Tibial artery (tissue), 4 donors: ENCODE data around the gene SEPHS1.

Source experiments
- DNase-seq, 2 donors: peaks; one replicate each; pipeline ENCODE4 v3.0.0-alpha.2; 2019
- H3K27ac ChIP-seq, 2 donors: fragments of 200-600 bp; sonication (generic) in 1 of 2; 1 replicate in 1 of 2; 2 replicates in 1 of 2; pipeline ENCODE4 v1.5.1; 2018 to 2019; ENCODE audit warnings: mild to moderate bottlenecking in 1 of 2
- H3K27me3 ChIP-seq, 2 donors: fragments of 200-600 bp; sonication (generic) in 1 of 2; one replicate each; pipeline versions ENCODE4 v1.5.1 to v1.6.0; 2016 to 2019
- H3K36me3 ChIP-seq, 3 donors: fragments of 200-600 bp; sonication (generic) in 2 of 3; one replicate each; pipeline ENCODE4 v1.5.1; 2016 to 2019; ENCODE audit warnings: mild to moderate bottlenecking in 2 of 3
- H3K4me1 ChIP-seq, 4 donors: fragments of 200-600 bp; sonication (generic) in 2 of 4; 1 replicate in 3 of 4; 2 replicates in 1 of 4; pipeline ENCODE4 v1.5.1; 2016 to 2019
- H3K4me3 ChIP-seq, 2 donors: fragments of 200-600 bp; sonication (generic) in 1 of 2; 1 replicate in 1 of 2; 2 replicates in 1 of 2; pipeline ENCODE4 v1.5.1; 2018 to 2019; ENCODE audit warnings: mild to moderate bottlenecking in 2 of 2
- H3K9me3 ChIP-seq, 3 donors: fragments of 200-600 bp; sonication (generic) in 1 of 3; one replicate each; pipeline ENCODE4 v1.5.1; 2016 to 2019
- CTCF ChIP-seq, 2 experiments: fragments of 200-600 bp in 1 of 2; fragments of 450-650 bp in 1 of 2; IDR thresholded peaks; one replicate each; pipeline ENCODE4 v1.5.1; 2017 to 2019; ENCODE audit warnings: antibody characterized with exemption in 2 of 2, mild to moderate bottlenecking in 1 of 2, moderate library complexity in 1 of 2
- intact Hi-C: fragments of 100-400 bp; cut with DNase I; formaldehyde crosslinking; loops from one replicate; pipeline ENCODE4 v1.15.0; 2023; ENCODE audit warnings: low total_unique reads

Gene SEPHS1

DNA sequence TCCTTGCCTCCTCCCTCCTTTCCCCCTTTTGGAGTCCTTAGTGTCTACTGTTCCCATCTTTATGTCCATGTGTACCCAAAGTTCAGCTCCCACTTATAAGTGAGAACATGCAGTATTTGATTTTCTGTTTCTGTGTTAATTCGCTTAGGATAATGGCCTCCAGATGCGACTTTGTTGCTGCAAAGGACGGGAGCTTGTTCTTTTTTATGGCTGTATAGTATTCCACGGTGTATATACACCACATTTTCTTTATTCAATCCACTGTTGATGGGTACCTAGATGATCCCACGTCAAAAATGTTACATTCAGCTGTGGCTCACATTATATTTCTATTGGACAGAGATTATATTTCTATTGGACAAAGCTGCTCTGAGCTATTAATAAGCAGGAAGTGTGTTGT, 24.4 kb upstream of the SEPHS1 start:
- H3K4me3 ChIP-seq = no peak overlapping the region
- no peaks in the 10 kb centered on the region for H3K36me3 ChIP-seq
- intact Hi-C loops = loop anchor here (5.0 kb wide), 1 partner anchor 215 kb away; the partner anchor contains the start of gene PRPF18
- DNase-seq = no peak
- peaks cover 0 to 14% of the 10 kb centered on the region in 2 donors for H3K27me3 ChIP-seq
- H3K4me1 ChIP-seq = no peaks in the 10 kb centered on the region
- no peaks in the 10 kb centered on the region for H3K9me3 ChIP-seq
- H3K27ac ChIP-seq = no peak overlapping the region
- no peak for TF ChIP-seq CTCF (IDR thresholded peaks at IDR 0.05)

- no peaks in the 10 kb centered on the region for H3K9me3 ChIP-seq
- H3K4me1 ChIP-seq = no peaks in the 10 kb centered on the region
- DNase-seq = peak; percentile 61 to 70
- no peaks in the 10 kb centered on the region for H3K36me3 ChIP-seq
- no peak overlapping the region for H3K27ac ChIP-seq
- intact Hi-C loops = loop anchor here (5.0 kb wide), 1 partner anchor 215 kb away; the partner anchor contains the start of gene PRPF18
- no peak overlapping the region for H3K4me3 ChIP-seq
- H3K27me3 ChIP-seq = peaks cover 0 to 11% of the 10 kb centered on the region in 2 donors
- peak; percentile 84 to 87 for TF ChIP-seq CTCF (IDR thresholded peaks at IDR 0.05)
Measured at GRCh38 chr10:13371897-13372470, 23.9 kb upstream of the SEPHS1 start.

DNA sequence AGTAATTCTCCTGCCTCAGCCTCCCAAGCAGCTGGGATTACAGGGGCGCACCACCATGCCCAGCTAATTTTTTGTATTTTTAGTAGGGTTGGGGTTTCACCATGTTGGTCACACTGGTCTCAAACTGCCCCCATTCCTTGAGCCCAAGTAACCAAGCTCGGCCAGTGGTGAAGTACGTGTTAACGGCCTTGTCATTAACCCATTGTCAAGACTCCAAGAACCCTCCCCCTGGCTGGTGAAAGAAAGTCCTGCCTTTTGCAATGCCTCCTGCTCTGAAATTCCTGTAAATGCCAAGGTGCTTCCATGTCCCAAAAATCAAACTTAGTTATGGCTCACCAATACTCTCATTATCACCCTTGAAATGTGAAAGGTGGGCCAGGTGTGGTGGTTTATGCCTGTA, 18.8 kb upstream of the SEPHS1 start:
- intact Hi-C loops = no loop called here
- H3K36me3 ChIP-seq = no peaks in the 10 kb centered on the region
- H3K27me3 ChIP-seq = peaks cover 0 to 2% of the 10 kb centered on the region in 2 donors
- no peak for DNase-seq
- TF ChIP-seq CTCF (IDR thresholded peaks at IDR 0.05) = no peak
- H3K4me1 ChIP-seq = no peaks in the 10 kb centered on the region
- no peak overlapping the region for H3K27ac ChIP-seq
- no peak overlapping the region for H3K4me3 ChIP-seq
- H3K9me3 ChIP-seq = no peaks in the 10 kb centered on the region

- Histone ChIP-seq H3K4me3 (no peak overlapping the region), H3K9me3 (no peaks in the 10 kb centered on the region), H3K4me1 (no peaks in the 10 kb centered on the region), H3K36me3 (no peaks in the 10 kb centered on the region), H3K27ac (no peak overlapping the region), H3K27me3 (peaks cover 0 to 5% of the 10 kb centered on the region in 2 donors)
- no peak for DNase-seq
- no peak for TF ChIP-seq CTCF (IDR thresholded peaks at IDR 0.05)
- intact Hi-C loops = no loop called here
Measured at GRCh38 chr10:13365831-13366230, 17.7 kb upstream of the SEPHS1 start.

DNA sequence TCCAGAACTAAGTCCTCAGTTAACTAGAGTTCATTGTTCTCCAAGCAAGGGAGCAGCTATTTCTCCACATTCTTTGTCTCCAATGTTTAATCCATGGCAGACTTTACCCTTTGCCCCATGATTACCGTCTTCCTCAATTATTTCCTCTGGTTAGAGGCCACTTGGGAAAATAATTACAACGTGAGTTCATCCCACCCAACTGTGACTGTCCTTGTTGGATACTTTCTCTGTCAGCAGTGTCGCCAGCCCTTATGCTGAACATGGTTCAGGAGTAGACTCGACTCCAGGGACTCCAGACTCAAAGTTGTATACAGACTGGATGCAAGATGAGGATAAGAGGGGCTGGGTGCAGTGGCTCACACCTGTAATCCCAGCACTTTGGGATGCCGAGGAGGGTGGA, 17.1 kb upstream of the SEPHS1 start:
- Histone ChIP-seq H3K36me3 (no peaks in the 10 kb centered on the region), H3K4me3 (no peak overlapping the region), H3K27me3 (peaks cover 0 to 5% of the 10 kb centered on the region in 2 donors), H3K9me3 (no peaks in the 10 kb centered on the region), H3K27ac (no peak overlapping the region), H3K4me1 (no peaks in the 10 kb centered on the region)
- DNase-seq = no peak
- intact Hi-C loops = no loop called here
- TF ChIP-seq CTCF (IDR thresholded peaks at IDR 0.05) = no peak

- Histone ChIP-seq H3K9me3 (no peaks in the 10 kb centered on the region), H3K27ac (no peak overlapping the region), H3K4me3 (no peak overlapping the region), H3K36me3 (no peaks in the 10 kb centered on the region), H3K4me1 (no peaks in the 10 kb centered on the region), H3K27me3 (peaks cover 0 to 14% of the 10 kb centered on the region in 2 donors)
- DNase-seq = no peak
- intact Hi-C loops = no loop called here
- TF ChIP-seq CTCF (IDR thresholded peaks at IDR 0.05) = no peak
Measured at GRCh38 chr10:13360587-13360986, 12.5 kb upstream of the SEPHS1 start.
